Measurements from ENCODE around the gene DHRS9. TPM values are rescaled to one million over a fixed set of nuclear protein-coding genes. Genes with fewer than 3 reads are reported as not detected.
"Not testable (repeated sequence)": the region's sequence is repeated elsewhere in the genome, so short reads cannot be mapped to it uniquely, and the experiment has no call there.

DHRS9 gene
- total RNA-seq, 1 experiment from 2014 or later = 0.21 TPM

- no peak for TF ChIP-seq CTCF (IDR thresholded peaks at IDR 0.05)
- TF ChIP-seq REST (IDR thresholded peaks at IDR 0.05; ENCODE audit: insufficient read depth in 1 of 2, low read depth in 2 of 2, low read length in 1 of 2) = no peak
- no peak for TF ChIP-seq POLR2AphosphoS5 (IDR thresholded peaks at IDR 0.05; ENCODE audit: low read depth, low read length)
- no peak for TF ChIP-seq SIN3A (IDR thresholded peaks at IDR 0.05; ENCODE audit: borderline replicate concordance, insufficient read depth, low read depth, low read length)
- TF ChIP-seq TCF7L2 (IDR thresholded peaks at IDR 0.05; ENCODE audit: low read depth, low read length) = no peak
- intact Hi-C loops (cut with micrococcal nuclease; ENCODE audit: unreplicated experiment) = no loop called here
- DNase-seq (ENCODE audit: low read depth, low spot score) = no peak
Observed at GRCh38 chr2:169049142-169049541, 20.2 kb upstream of the DHRS9 start.

GRCh38 chr2:169050476-169051240 lies 18.7 kb upstream of the DHRS9 start:
- Histone ChIP-seq H3K9me3 (ENCODE audit: control insufficient read depth, insufficient read depth, low read depth, low read length) (no peaks in the 10 kb centered on the region), H3K4me1 (ENCODE audit: control insufficient read depth, insufficient read depth, low read length) (no peaks in the 10 kb centered on the region), H3K27ac (ENCODE audit: low read length) (no peak overlapping the region), H3K27me3 (ENCODE audit: control insufficient read depth, insufficient read depth, low read length) (no peaks in the 10 kb centered on the region), H3K36me3 (ENCODE audit: control insufficient read depth, insufficient read depth, low read length) (no peaks in the 10 kb centered on the region), H3K4me3 (ENCODE audit: low read depth in 2 of 2, low read length in 2 of 2) (no peak overlapping the region)
- ChIA-PET POLR2A (no interaction called here), CTCF (no interaction called here)
- no TSS peak for BruUV-seq (replicated peaks)
- no peak for TF ChIP-seq POLR2AphosphoS5 (IDR thresholded peaks at IDR 0.05; ENCODE audit: low read depth, low read length)
- no peak for TF ChIP-seq SIN3A (IDR thresholded peaks at IDR 0.05; ENCODE audit: borderline replicate concordance, insufficient read depth, low read depth, low read length)
- TF ChIP-seq CTCF (IDR thresholded peaks at IDR 0.05) = no peak
- no peak for TF ChIP-seq REST (IDR thresholded peaks at IDR 0.05; ENCODE audit: insufficient read depth in 1 of 2, low read depth in 2 of 2, low read length in 1 of 2)
- no peak for TF ChIP-seq TCF7L2 (IDR thresholded peaks at IDR 0.05; ENCODE audit: low read depth, low read length)
- no peak for DNase-seq (ENCODE audit: low read depth, low spot score)
- in situ Hi-C loops (cut with HindIII; ENCODE audit: low pct_unique_long_range_greater_than_20kb, low sequenced_read_pairs) = no loop called here
- intact Hi-C loops (cut with micrococcal nuclease; ENCODE audit: unreplicated experiment) = no loop called here
- ATAC-seq = no peak

More at GRCh38 chr2:169049142-169049541, 20.2 kb upstream of the DHRS9 start:
- ATAC-seq = no peak
- H3K36me3 ChIP-seq (ENCODE audit: control insufficient read depth, insufficient read depth, low read length) = no peaks in the 10 kb centered on the region
- H3K4me3 ChIP-seq (ENCODE audit: low read depth in 2 of 2, low read length in 2 of 2) = no peak overlapping the region
- in situ Hi-C loops (cut with HindIII; ENCODE audit: low pct_unique_long_range_greater_than_20kb, low sequenced_read_pairs) = no loop called here
- no TSS peak for BruUV-seq (replicated peaks)
- ChIA-PET CTCF (no interaction called here), POLR2A (no interaction called here)
- H3K4me1 ChIP-seq (ENCODE audit: control insufficient read depth, insufficient read depth, low read length) = no peaks in the 10 kb centered on the region
- H3K27ac ChIP-seq (ENCODE audit: low read length) = no peak overlapping the region
- H3K9me3 ChIP-seq (ENCODE audit: control insufficient read depth, insufficient read depth, low read depth, low read length) = 0 out of 2 replicates have a peak, but pooled peaks cover 4% of the 10 kb centered on the region
- H3K27me3 ChIP-seq (ENCODE audit: control insufficient read depth, insufficient read depth, low read length) = no peaks in the 10 kb centered on the region

GRCh38 chr2:169054575-169054974 lies 14.8 kb upstream of the DHRS9 start:
- POLR2A ChIA-PET; H3K36me3 ChIP-seq (ENCODE audit: control insufficient read depth, insufficient read depth, low read length); ATAC-seq; H3K27me3 ChIP-seq (ENCODE audit: control insufficient read depth, insufficient read depth, low read length); intact Hi-C loops (cut with micrococcal nuclease; ENCODE audit: unreplicated experiment); BruUV-seq (replicated peaks); H3K27ac ChIP-seq (ENCODE audit: low read length); DNase-seq (ENCODE audit: low read depth, low spot score); H3K9me3 ChIP-seq (ENCODE audit: control insufficient read depth, insufficient read depth, low read depth, low read length); H3K4me3 ChIP-seq (ENCODE audit: low read depth in 2 of 2, low read length in 2 of 2); in situ Hi-C loops (cut with HindIII; ENCODE audit: low pct_unique_long_range_greater_than_20kb, low sequenced_read_pairs); H3K4me1 ChIP-seq (ENCODE audit: control insufficient read depth, insufficient read depth, low read length); CTCF ChIA-PET: not testable (repeated sequence)
